ENCODE measurements around the gene ZSCAN10. TPM values are rescaled to one million over a fixed set of nuclear protein-coding genes. Genes with fewer than 3 reads are reported as not detected.

Gene ZSCAN10
- total RNA-seq, 4 donors from 2014 or later: 1.7 TPM; not detected in 3

- Histone ChIP-seq H3K4me3 (no peak overlapping the region), H3K9me3 (no peaks in the 10 kb centered on the region), H3K36me3 (peaks cover 0 to 25% of the 10 kb centered on the region in 2 donors), H3K27ac (no peak overlapping the region), H3K27me3 (no peaks in the 10 kb centered on the region), H3K4me1 (peaks cover 0 to 13% (median under 1%) of the 10 kb centered on the region in 3 donors)
- WGBS, 2 donors (ENCODE audit: low coverage in 1 of 2): no CpG with 5 or more reads among the region's 12 CpGs
- TF ChIP-seq POLR2AphosphoS5 (IDR thresholded peaks at IDR 0.05) (no peak), POLR2A (IDR thresholded peaks at IDR 0.05) (no peak), EP300 (IDR thresholded peaks at IDR 0.05) (no peak)
- no peak for ATAC-seq
Measured at GRCh38 chr16:3145660-3146059, 46.6 kb upstream of the ZSCAN10 start.

GRCh38 chr16:3145151-3145550 lies 46.1 kb upstream of the ZSCAN10 start:
- WGBS, 2 donors (ENCODE audit: low coverage in 1 of 2): 83% methylated on average over 2 of the region's 10 CpGs; no CpG with 5 or more reads in 1 of the 2 donors
- H3K27ac ChIP-seq: no peak overlapping the region
- no peak for TF ChIP-seq CTCF (IDR thresholded peaks at IDR 0.05)
- TF ChIP-seq POLR2A (IDR thresholded peaks at IDR 0.05): no peak
- TF ChIP-seq POLR2AphosphoS5 (IDR thresholded peaks at IDR 0.05): no peak
- no peak for TF ChIP-seq EP300 (IDR thresholded peaks at IDR 0.05)

GRCh38 chr16:3144321-3144983 lies 45.4 kb upstream of the ZSCAN10 start:
- WGBS, 2 donors (ENCODE audit: low coverage in 1 of 2): 82 to 96% methylated on average over 3 to 5 of the region's 18 CpGs
- no peaks in the 10 kb centered on the region for H3K27me3 ChIP-seq
- TF ChIP-seq POLR2A (IDR thresholded peaks at IDR 0.05) (no peak), EP300 (IDR thresholded peaks at IDR 0.05) (no peak), CTCF (IDR thresholded peaks at IDR 0.05) (no peak), POLR2AphosphoS5 (IDR thresholded peaks at IDR 0.05) (no peak)
- H3K36me3 ChIP-seq: peaks cover 0 to 37% of the 10 kb centered on the region in 2 donors
- H3K4me1 ChIP-seq: peaks cover 0 to 5% (median 0%) of the 10 kb centered on the region in 3 donors
- H3K27ac ChIP-seq: no peak overlapping the region
- H3K4me3 ChIP-seq: no peak overlapping the region
- ATAC-seq: no peak
- H3K9me3 ChIP-seq: no peaks in the 10 kb centered on the region

More at GRCh38 chr16:3145151-3145550, 46.1 kb upstream of the ZSCAN10 start:
- no peaks in the 10 kb centered on the region for H3K9me3 ChIP-seq
- H3K36me3 ChIP-seq: peaks cover 0 to 30% of the 10 kb centered on the region in 2 donors
- H3K4me1 ChIP-seq: peaks cover 0 to 11% (median 0%) of the 10 kb centered on the region in 3 donors
- ATAC-seq: no peak
- H3K27me3 ChIP-seq: no peaks in the 10 kb centered on the region
- H3K4me3 ChIP-seq: no peak overlapping the region

- WGBS, 2 donors (ENCODE audit: low coverage in 1 of 2): 60 to 65% methylated on average over 2 to 3 of the region's 23 CpGs
- Histone ChIP-seq H3K4me3 (no peak overlapping the region), H3K4me1 (no peaks in the 10 kb centered on the region), H3K9me3 (no peaks in the 10 kb centered on the region), H3K36me3 (peaks cover 0 to 44% of the 10 kb centered on the region in 2 donors), H3K27ac (no peak overlapping the region), H3K27me3 (no peaks in the 10 kb centered on the region)
- ATAC-seq: no peak
- TF ChIP-seq POLR2AphosphoS5 (IDR thresholded peaks at IDR 0.05) (no peak), EP300 (IDR thresholded peaks at IDR 0.05) (no peak), POLR2A (IDR thresholded peaks at IDR 0.05) (no peak), CTCF (IDR thresholded peaks at IDR 0.05) (no peak)
Measured at GRCh38 chr16:3143598-3144320, 44.7 kb upstream of the ZSCAN10 start.

DNA sequence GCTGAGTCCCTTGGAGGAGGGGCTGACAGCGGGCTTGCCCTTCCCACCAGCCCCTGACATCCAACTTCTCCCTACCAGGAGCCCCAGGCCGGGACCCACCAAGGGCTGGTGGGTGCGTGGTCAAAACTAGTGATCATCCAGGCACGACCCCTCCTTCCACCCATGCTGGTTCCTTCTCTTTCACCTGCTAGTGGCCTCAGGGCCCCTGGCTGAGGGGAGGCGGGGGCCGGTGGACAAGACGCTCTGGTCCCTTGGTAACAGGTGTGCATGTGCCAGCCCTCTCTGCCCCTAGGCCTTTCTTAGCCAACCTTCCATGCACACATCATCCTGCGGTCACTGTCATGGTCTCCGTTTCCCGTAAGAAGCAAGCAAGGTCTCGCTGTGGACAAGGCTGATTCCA lies 44.1 kb upstream of the ZSCAN10 start:
- H3K27ac ChIP-seq: no peak overlapping the region
- H3K4me1 ChIP-seq: no peaks in the 10 kb centered on the region
- ATAC-seq: no peak
- H3K9me3 ChIP-seq: no peaks in the 10 kb centered on the region
- H3K36me3 ChIP-seq: peaks cover 0 to 50% of the 10 kb centered on the region in 2 donors
- no peaks in the 10 kb centered on the region for H3K27me3 ChIP-seq
- H3K4me3 ChIP-seq: no peak overlapping the region
- TF ChIP-seq POLR2AphosphoS5 (IDR thresholded peaks at IDR 0.05): no peak
- TF ChIP-seq CTCF (IDR thresholded peaks at IDR 0.05): no peak
- TF ChIP-seq POLR2A (IDR thresholded peaks at IDR 0.05): no peak
- TF ChIP-seq EP300 (IDR thresholded peaks at IDR 0.05): no peak
- 100% methylated on average over 3 of the region's 11 CpGs; no CpG with 5 or more reads in 1 of the 2 donors for WGBS, 2 donors (ENCODE audit: low coverage in 1 of 2)

Measured in gastroesophageal sphincter (tissue), 4 donors.